ENCODE measurements around the gene VSIG8.

Gene VSIG8

GRCh38 chr1:159883134-159883533, 20.7 kb upstream of the VSIG8 start:
- DNase-seq (ENCODE audit: low spot score) = no peak

DNA sequence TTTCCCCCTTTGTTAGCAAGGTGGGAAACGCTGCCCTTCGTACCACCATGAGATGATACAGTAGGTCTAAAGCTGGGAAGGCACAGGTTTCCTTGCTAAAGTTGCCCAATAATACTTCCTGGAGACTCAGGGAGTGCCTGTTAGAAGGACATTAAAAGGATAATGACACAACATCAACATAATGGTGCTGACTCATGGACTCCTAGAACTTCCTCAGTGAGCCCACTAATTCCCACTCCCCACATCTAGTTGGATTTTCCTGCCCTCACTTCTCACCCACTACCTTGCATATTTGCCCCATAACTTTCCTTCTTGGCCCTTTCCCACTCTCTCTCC, 20.0 kb upstream of the VSIG8 start:
- DNase-seq (ENCODE audit: low spot score) = no peak

DNA sequence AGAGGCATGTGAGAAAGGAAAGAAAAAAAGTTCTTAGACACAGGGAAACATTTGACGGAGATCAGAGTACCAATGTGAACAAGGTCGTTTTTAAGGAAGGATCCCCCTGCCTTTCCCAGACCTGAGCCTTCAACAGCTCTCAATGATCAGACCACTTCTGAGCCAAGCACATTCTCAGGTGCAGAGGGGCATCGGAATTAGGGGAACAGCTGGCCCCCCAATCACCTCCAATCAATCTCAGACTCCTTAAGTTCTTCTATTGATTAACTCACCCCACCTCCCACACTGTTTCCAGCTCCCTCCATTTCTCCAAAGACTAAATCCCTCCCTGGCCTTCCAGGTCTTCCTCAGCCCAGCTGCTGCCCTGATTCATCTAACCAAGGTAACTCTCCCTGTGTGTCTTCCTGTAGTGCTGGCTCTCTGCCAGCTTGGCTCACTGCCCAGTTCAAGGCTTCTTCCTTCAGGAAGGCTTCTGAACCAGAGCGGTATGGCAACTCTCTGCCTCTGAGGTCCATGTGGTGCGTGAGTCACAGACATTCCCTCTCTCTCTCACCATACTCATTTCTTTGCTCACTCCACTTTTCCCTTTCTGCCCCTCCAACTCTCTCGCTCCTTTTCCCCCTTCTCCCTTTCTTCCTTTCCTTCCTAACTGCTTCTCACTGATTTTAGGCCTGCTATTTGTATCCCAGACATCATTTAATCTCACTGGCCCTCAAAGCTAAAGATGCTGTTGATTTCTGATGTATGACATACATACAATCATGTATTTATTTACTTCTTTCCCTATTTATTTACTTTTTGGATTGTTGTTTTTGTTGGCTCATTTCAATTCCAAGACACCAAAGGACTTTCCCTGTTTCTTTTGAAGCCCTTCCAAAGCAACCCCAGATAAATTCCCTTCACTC, 19.4 kb upstream of the VSIG8 start:
- DNase-seq (ENCODE audit: low spot score) = peak; percentile 51

DNA sequence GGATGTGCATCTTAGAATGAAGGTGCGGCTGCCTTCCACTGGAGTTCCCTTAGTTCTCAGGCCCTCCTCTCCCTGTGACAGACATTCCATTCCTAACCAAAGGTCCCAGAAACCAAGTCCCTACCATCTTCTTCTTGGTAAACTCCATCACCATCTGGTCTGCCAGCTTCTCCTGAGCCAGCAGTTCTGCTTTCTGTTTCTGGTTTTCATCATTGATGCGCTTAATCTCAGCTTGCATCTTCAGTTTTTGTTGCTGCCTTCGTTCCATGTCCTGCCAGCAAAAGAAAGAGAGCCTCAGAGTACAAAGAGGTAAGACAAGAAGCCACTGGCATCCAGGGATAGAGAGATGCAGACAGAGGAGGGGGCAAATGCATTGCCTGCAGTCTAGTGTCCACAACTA, 18.0 kb upstream of the VSIG8 start:
- DNase-seq (ENCODE audit: low spot score) = no peak

DNA sequence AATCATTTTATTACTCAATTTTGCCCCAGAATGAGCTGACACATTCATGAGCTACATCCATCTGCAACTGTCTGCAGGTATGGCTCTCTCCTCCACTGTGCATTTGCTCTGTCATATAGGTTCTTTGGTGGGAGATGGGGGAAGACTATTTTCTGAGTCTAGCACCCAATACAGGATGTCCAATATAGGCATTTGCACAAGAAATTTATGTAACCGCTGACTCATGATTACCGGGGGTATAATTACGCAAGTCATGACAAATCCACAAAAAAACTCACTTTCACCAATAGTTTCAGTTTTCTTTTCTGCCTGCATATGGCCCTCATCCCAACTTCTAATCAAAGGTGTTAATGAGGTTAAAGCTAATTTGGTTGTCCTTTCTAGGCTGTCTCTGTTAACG, 17.5 kb upstream of the VSIG8 start:
- peak; percentile 62 for DNase-seq (ENCODE audit: low spot score)

- no peak for DNase-seq (ENCODE audit: low spot score)
These were observed 16.7 kb upstream of the VSIG8 start for GRCh38 chr1:159879136-159879535.

- DNase-seq (ENCODE audit: low spot score) = peak; percentile 16
These were observed 15.4 kb upstream of the VSIG8 start for GRCh38 chr1:159877695-159878444.

- DNase-seq (ENCODE audit: low spot score) = no peak
These were observed 11.2 kb upstream of the VSIG8 start for GRCh38 chr1:159873530-159874143.

- no peak for DNase-seq (ENCODE audit: low spot score)
These were observed 10.4 kb upstream of the VSIG8 start for GRCh38 chr1:159872891-159873290.

- DNase-seq (ENCODE audit: low spot score) = no peak
These were observed 8.2 kb upstream of the VSIG8 start for GRCh38 chr1:159870704-159871103.

DNA sequence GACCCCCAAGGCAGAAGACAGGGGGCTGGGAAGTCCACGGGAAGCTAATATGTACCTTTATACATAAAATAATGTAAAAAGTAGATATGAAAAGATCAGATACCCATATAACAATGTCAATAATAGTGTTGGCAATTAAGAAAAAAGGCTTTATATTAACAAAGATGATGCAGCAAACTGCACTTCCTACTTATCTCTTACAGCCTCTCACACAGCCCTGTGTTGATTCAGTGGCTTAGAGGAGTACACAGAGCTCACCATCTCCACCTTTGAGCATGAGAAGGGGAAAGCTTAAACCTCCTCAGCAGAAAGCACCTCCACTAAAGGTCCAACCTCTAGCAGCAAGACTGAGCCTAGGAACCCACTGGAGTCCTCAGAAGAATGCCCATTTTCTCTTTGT, 7.2 kb upstream of the VSIG8 start:
- DNase-seq (ENCODE audit: low spot score) = no peak

DNA sequence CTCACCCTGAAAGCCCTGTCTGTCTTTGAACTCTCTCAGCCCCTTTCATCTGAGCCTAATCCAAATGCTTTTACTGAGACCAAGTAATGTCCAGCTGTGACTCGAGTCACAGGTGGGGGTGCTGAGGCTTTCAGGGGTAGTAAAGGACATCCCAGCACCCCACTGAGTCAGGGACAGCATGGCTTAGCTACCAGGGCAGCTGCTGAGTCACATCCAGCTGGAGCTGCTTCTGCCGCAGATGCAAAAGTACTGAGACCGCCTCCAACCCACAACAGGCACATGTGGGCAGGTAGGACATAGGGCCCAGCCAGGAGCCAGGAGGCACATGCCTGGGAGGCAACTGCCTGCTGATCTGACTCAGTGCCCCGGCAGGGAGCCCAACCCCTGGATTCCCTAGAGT, 6.7 kb upstream of the VSIG8 start:
- no peak for DNase-seq (ENCODE audit: low spot score)

GRCh38 chr1:159868766-159869165, 6.3 kb upstream of the VSIG8 start:
- no peak for DNase-seq (ENCODE audit: low spot score)

DNA sequence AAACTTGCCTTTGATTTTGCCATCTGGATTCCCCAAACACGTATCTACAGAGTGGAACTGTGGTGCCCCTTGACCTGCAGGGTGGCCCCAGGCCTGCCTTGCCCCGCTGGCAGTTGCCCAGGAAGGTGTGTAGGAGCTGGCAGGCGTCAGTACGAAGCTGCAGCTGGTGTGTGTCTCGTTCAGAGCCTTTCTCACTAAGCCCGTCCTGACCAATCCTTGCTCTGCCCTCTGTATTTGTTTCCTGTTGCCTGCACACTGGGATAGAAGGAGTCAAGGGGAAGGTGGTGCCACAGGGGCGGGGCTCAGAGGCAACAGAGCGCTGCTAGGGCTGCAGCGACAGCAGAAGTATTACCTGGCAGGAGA, 5.2 kb upstream of the VSIG8 start:
- no peak for DNase-seq (ENCODE audit: low spot score)

DNA sequence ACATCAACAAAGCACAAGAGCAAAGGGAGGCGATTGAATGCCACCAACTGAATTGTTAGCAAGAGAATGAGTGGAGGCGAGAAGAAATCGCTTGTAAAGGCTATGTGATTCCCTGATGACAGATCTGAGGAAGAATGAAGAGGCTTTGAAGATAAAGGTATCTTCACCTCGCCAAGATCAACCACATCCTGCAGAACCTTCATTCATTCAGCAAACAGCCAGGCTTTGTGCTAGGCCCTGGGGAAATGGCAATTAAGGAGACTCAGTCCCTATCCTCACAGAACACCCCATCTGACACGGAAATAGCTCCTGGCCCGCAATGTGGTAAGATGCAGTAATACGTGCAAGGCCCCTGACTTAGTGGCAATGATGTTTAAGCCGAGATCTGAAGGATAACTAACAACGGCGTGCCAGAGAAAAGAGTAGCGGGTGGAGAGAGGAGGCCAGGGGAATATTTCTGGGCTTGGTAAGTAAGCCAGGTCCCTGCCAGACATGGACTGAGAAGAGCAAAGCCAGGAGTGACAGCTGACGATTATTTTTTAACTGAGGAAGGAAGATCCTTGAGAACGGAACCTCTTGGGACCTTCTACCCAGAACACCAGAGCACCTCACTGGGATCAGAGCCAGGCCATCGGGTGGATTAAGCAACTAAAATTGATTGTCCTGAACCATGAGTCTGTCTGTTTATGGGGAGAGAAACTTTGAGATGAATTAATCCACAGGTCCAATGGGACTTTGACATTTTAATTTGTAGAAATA, 4.6 kb upstream of the VSIG8 start:
- DNase-seq (ENCODE audit: low spot score) = no peak

DNA sequence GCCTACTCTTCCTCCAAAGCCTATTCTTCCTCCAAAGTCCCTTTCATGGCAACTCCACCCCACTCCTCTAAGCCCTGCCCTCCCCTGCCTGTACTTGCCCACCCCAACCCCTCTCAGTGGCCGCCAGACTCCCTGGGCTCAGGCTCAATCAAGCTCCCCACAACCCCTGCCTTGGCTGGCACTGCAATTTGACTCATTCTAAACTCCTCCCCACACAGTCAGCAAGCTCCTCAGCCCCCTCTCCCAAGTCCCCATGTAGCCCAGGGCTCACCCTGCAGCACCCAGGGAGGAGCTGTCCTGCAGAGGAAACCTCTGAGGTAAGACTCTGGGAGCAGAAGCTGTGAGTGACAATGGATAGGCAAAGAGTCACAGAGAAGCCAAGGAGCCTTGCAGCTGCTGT, 3.6 kb upstream of the VSIG8 start:
- DNase-seq (ENCODE audit: low spot score) = no peak

DNA sequence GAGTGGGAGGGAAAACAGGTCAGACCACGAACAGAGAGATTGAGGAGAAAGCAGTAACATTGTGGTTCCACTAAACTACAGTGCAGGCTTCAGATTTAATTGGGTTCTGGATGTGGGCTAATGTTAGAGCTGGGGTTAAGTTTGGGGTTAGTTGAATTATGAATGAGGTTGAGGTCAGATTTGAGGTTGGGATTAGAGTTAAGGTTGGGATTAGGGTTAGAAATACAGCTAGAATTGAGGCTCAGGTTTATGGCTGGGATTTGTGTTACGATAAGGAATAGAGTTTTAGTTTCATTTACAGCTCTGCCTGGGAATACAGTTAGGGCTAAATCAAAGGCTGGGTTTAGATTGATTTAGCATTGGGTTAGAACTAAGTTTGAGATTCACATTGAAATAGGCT, 1.8 kb upstream of the VSIG8 start:
- no peak for DNase-seq (ENCODE audit: low spot score)

- DNase-seq (ENCODE audit: low spot score) = no peak
These were observed 426 bp downstream of the VSIG8 start for GRCh38 chr1:159862031-159862430.

DNA sequence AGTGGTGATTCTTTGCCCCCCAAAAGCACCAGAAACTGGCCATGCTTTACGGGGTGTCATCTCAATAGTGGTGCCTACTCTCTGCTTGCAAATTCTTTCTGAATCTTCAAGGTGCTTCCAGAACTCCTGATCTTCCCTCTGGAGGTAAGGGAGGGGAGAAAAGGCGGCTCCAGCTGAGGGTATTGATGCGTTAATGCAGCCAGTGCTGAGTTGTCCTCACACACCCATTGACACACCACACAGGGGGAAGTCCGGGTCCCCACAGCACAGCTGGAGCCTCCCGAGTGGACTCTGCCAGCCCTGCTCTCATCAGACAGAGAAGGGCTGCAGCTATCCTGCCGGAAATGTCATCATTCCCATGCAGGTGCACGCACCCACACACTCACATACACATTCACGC, 1.2 kb downstream of the VSIG8 start:
- no peak for DNase-seq (ENCODE audit: low spot score)

DNA sequence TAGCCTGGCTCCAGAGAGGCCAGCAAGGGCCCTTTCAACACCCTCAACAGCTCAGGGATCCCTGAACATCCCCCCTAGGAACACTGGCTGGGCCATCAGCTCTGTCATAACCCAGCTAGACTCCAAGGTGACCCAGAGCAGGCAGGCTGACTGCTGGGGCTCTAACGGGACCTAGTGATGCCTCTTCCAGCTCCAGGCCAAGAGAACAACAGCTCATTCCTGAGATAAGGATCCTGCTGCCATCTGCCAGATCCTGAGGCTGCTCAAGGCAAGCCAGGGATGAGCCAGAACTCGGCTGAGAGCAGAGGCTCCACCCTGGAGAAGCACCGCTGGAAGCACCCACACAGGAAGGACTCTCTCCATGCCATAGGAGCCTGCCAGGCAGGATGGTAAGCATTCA, 2.0 kb downstream of the VSIG8 start:
- no peak for DNase-seq (ENCODE audit: low spot score)

DNA sequence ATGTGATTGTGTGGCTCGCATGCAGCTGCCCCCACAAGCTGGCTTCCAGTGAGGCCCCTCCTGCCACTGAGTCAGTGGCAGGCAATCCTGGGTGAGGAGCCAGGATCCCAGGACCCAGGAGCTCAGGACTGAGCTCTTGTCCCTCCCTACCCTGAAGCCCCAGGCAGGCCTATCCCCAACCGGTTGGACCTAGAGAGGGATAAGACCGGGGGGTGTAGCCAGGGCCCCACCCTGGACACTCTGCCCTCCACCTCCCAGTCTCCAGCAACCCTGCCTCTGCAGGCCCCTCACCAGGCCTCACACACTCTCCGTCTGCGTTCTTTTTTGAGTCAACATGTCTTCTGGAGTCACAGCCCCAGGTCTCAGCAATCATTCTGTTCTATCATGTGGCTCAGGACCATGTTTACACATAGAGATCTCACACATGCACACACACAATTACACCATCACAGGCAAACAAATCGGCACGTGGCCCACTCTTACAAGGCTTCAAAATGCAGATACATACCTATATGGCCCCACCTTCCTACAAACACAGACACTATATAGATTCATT, 2.6 kb downstream of the VSIG8 start:
- DNase-seq (ENCODE audit: low spot score) = no peak

GRCh38 chr1:159857889-159858288, 4.6 kb downstream of the VSIG8 start:
- DNase-seq (ENCODE audit: low spot score) = no peak
